Gastroesophageal sphincter (tissue), 3 donors: Measurements from ENCODE around the gene NAA10.

Experiments
- CTCF ChIP-seq, 4 experiments: fragments of 200-600 bp in 2 of 4; fragments of 450-650 bp in 2 of 4; sonication (generic) in 1 of 4; IDR thresholded peaks; one replicate each; pipeline ENCODE4 v1.5.1; 2017 to 2019; ENCODE audit warnings: antibody characterized with exemption in 4 of 4, mild to moderate bottlenecking in 2 of 4, moderate library complexity in 2 of 4
- EP300 ChIP-seq: sonication (generic); formaldehyde crosslinking; IDR thresholded peaks from one replicate; pipeline ENCODE4 v1.6.1; 2017; ENCODE audit warnings: antibody characterized with exemption, mild to moderate bottlenecking
- POLR2A ChIP-seq, 2 donors: fragments of 450-650 bp; IDR thresholded peaks; one replicate each; pipeline ENCODE4 v1.6.1; 2017; ENCODE audit warnings: antibody characterized with exemption in 2 of 2, mild to moderate bottlenecking in 2 of 2, moderate library complexity in 1 of 2
- POLR2AphosphoS5 ChIP-seq: sonication (generic); formaldehyde crosslinking; IDR thresholded peaks from one replicate; pipeline ENCODE4 v1.6.1; 2017; ENCODE audit warnings: antibody characterized with exemption

GRCh38 chrX:153930011-153930910 is 4.6 kb downstream of the NAA10 start:
- TF ChIP-seq CTCF (IDR thresholded peaks at IDR 0.05) (no peak), POLR2A (IDR thresholded peaks at IDR 0.05) (no peak), POLR2AphosphoS5 (no peak), EP300 (no peak)
